Neuronal stem cell (in vitro differentiated cells): ENCODE measurements around the gene NXF2B.
"Not testable (repeated sequence)": the region's sequence is repeated elsewhere in the genome, so short reads cannot be mapped to it uniquely, and the experiment has no call there.

ENCODE experiments used
- DNase-seq: peaks from one replicate; pipeline ENCODE4 v3.0.0-alpha.2; 2013; ENCODE audit warnings: low spot score
- H2AFZ ChIP-seq: one replicate; pipeline ENCODE4 v1.6.1; 2013; ENCODE audit warnings: mild to moderate bottlenecking, low read length, inconsistent platforms
- H2AK5ac ChIP-seq: 2 replicates; pipeline ENCODE4 v1.6.1; 2013; ENCODE audit warnings: low read depth, mild to moderate bottlenecking, inconsistent platforms, low read length, moderate library complexity, mixed read lengths
- H2BK120ac ChIP-seq: 2 replicates; pipeline ENCODE4 v1.6.1; 2013; ENCODE audit warnings: low read depth, mild to moderate bottlenecking, inconsistent platforms, low read length, moderate library complexity, mixed read lengths
- H2BK12ac ChIP-seq: one replicate; pipeline ENCODE4 v1.6.1; 2013; ENCODE audit warnings: low read length, inconsistent platforms
- H2BK15ac ChIP-seq: 2 replicates; pipeline ENCODE4 v1.6.1; 2013; ENCODE audit warnings: mild to moderate bottlenecking, low read length, inconsistent platforms, mixed read lengths
- H2BK5ac ChIP-seq: one replicate; pipeline ENCODE4 v1.6.1; 2013; ENCODE audit warnings: inconsistent platforms, mild to moderate bottlenecking, low read length, moderate library complexity
- H3K14ac ChIP-seq: one replicate; pipeline ENCODE4 v1.6.1; 2013; ENCODE audit warnings: low read length, inconsistent platforms
- H3K18ac ChIP-seq: 2 replicates; pipeline ENCODE4 v1.6.1; 2013; ENCODE audit warnings: low read length, inconsistent platforms
- H3K23ac ChIP-seq: 2 replicates; pipeline ENCODE4 v1.6.1; 2013; ENCODE audit warnings: low read depth, mild to moderate bottlenecking, mixed read lengths, low read length, inconsistent platforms; ENCODE audit not compliant: poor library complexity
- H3K27ac ChIP-seq: replicated peaks from 3 replicates; pipeline ENCODE4 v1.5.1; 2013; ENCODE audit warnings: low read length, inconsistent platforms
- H3K27me3 ChIP-seq, 3 experiments: 2 replicates each; pipeline ENCODE4 v1.6.1; 2013; ENCODE audit warnings: low read length in 3 of 3, mild to moderate bottlenecking in 2 of 3, inconsistent platforms in 1 of 3, low read depth in 1 of 3, mixed read lengths in 1 of 3, moderate library complexity in 1 of 3; ENCODE audit not compliant: control insufficient read depth in 3 of 3, insufficient read depth in 3 of 3
- H3K36me3 ChIP-seq, 2 donors: replicated peaks in 1 of 2; 2 replicates each; pipeline ENCODE4 v1.6.1; 2013; ENCODE audit warnings: low read length in 2 of 2; ENCODE audit not compliant: control insufficient read depth in 2 of 2, insufficient read depth in 2 of 2
- H3K4ac ChIP-seq: 2 replicates; pipeline ENCODE4 v1.6.1; 2013; ENCODE audit warnings: inconsistent platforms, mild to moderate bottlenecking, low read length, moderate library complexity
- H3K4me1 ChIP-seq, 2 donors: 1 replicate in 1 of 2; 2 replicates in 1 of 2; pipeline ENCODE4 v1.6.1; 2013; ENCODE audit warnings: low read length in 2 of 2, low read depth in 1 of 2; ENCODE audit not compliant: control insufficient read depth in 2 of 2, insufficient read depth in 1 of 2
- H3K4me2 ChIP-seq: one replicate; pipeline ENCODE4 v1.6.1; 2013; ENCODE audit warnings: mild to moderate bottlenecking, low read length, inconsistent platforms; ENCODE audit not compliant: insufficient read depth, poor library complexity, severe bottlenecking
- H3K4me3 ChIP-seq, 2 donors: 2 replicates each; pipeline ENCODE4 v1.5.1; 2013; ENCODE audit warnings: low read length in 2 of 2, mild to moderate bottlenecking in 2 of 2, inconsistent platforms in 1 of 2, moderate library complexity in 1 of 2
- H3K79me1 ChIP-seq: one replicate; pipeline ENCODE4 v1.6.1; 2013; ENCODE audit warnings: low read depth, mild to moderate bottlenecking, inconsistent platforms, low read length, moderate library complexity
- H3K9ac ChIP-seq: one replicate; pipeline ENCODE4 v1.6.1; 2013; ENCODE audit warnings: mild to moderate bottlenecking, low read depth, low read length, inconsistent platforms; ENCODE audit not compliant: poor library complexity
- H3K9me3 ChIP-seq, 2 donors: replicated peaks in 1 of 2; 2 replicates each; pipeline versions ENCODE3 to v1.6.1; 2013; ENCODE audit warnings: low read length in 2 of 2, mild to moderate bottlenecking in 2 of 2, inconsistent platforms in 1 of 2, low read depth in 1 of 2, mixed read lengths in 1 of 2, moderate library complexity in 1 of 2; ENCODE audit not compliant: control insufficient read depth in 2 of 2, insufficient read depth in 1 of 2
- H4K8ac ChIP-seq: one replicate; pipeline ENCODE4 v1.6.1; 2013; ENCODE audit warnings: low read depth, mild to moderate bottlenecking, inconsistent platforms, low read length, moderate library complexity
- H4K91ac ChIP-seq: one replicate; pipeline ENCODE4 v1.6.1; 2013; ENCODE audit warnings: low read length, low read depth, mild to moderate bottlenecking, inconsistent platforms; ENCODE audit not compliant: poor library complexity
- WGBS, 2 donors: extraction: QIAGEN DNeasy Blood & Tissue Kit; methylation state at CpG; one replicate each; pipeline ENCODE4 v1.1.7; 2013; ENCODE audit warnings: missing lambda C conversion rate in 2 of 2, mixed read lengths in 1 of 2; ENCODE audit not compliant: insufficient read length in 2 of 2, insufficient replicate concordance in 1 of 2; ENCODE audit errors: extremely low coverage in 2 of 2; 5-methylcytosine and 5-hydroxymethylcytosine counted together

The NXF2B gene

DNA sequence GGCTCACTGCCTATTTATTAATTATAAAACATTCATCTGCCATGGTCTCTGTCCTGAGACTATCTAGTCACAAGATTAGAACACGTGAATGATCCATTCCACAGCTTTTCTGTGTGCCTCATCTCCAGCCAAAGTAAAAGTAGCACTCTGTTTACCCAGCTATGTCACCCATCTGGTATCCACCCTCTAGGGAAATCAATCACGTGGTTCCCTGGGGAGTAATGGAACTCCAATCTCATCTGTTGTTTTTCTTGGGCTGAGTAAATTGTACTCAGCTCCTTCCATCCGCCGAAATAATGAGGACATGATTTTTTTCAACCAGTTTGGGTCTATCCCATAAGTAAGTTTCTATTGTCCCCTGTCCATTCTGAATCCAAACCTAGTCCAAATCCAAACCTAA, 18.8 kb upstream of the NXF2B start:
- H3K18ac ChIP-seq, H2BK12ac ChIP-seq: not testable (repeated sequence)

DNA sequence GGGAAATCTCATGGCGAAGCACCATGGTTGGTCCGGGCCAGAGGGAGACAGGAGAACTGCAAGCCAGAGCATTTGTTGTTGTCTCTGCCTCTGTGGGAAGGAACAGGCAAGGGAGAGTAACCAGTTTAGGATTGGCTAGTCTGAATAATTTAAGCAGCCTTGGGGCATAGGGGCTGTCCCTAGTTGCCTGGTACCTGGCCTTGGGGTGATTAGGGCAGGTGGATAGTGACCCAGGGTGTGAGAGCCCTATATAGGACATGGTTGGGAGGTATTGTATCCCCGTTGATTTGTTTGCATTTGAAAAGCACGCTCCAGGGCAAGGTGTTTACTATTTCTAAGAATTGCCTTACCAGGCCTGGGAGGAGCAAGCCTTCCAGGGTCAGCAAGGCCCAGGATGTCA, 25.3 kb downstream of the NXF2B start:
- H3K4me3 ChIP-seq, DNase-seq, H3K4me2 ChIP-seq, H3K9ac ChIP-seq, H2AFZ ChIP-seq, H3K4me1 ChIP-seq, H3K27me3 ChIP-seq, H2AK5ac ChIP-seq, H4K8ac ChIP-seq, H3K27ac ChIP-seq, H2BK120ac ChIP-seq, H3K14ac ChIP-seq, H2BK12ac ChIP-seq, H3K79me1 ChIP-seq, H3K36me3 ChIP-seq, H2BK5ac ChIP-seq, H3K18ac ChIP-seq, H3K23ac ChIP-seq, H3K4ac ChIP-seq, H2BK15ac ChIP-seq, H4K91ac ChIP-seq, H3K9me3 ChIP-seq: not testable (repeated sequence)
- no CpG with 5 or more reads among the region's 4 CpGs for WGBS, 2 donors

More for the DNA sequence above, 18.8 kb upstream of the NXF2B start:
- H4K91ac ChIP-seq, H3K4me3 ChIP-seq, H3K4me2 ChIP-seq, H3K27me3 ChIP-seq, DNase-seq, H3K23ac ChIP-seq, H3K9me3 ChIP-seq, H3K27ac ChIP-seq, H3K4me1 ChIP-seq, H3K9ac ChIP-seq, H4K8ac ChIP-seq, H3K79me1 ChIP-seq, H3K14ac ChIP-seq, H2BK5ac ChIP-seq, H2BK120ac ChIP-seq, H3K36me3 ChIP-seq, H2AFZ ChIP-seq, H2BK15ac ChIP-seq, H3K4ac ChIP-seq, H2AK5ac ChIP-seq: not testable (repeated sequence)
- no CpG with 5 or more reads among the region's 4 CpGs for WGBS, 2 donors

DNA sequence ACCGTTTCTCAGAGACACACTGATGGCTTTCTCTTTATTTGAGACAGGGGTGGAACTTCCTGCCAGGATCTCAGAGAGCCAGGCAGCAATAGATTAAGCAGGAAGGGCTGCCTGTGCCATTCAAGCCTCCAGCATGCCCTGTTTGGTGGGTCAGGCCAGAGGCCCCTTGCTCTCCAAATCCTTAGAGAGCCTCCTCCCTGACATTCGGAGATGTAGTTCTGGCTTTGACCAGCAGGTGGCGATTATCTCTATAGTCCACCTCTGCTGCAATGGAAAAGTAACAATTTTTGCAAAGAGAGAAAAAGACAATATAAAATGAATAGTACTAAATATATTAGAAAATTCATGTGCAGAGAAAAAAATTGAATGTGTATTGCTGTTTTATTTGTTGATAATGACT, 93.9 kb downstream of the NXF2B start:
- no peak overlapping the region for H2AK5ac ChIP-seq
- no peak overlapping the region for H3K9ac ChIP-seq
- no peak overlapping the region for H4K8ac ChIP-seq
- no peak overlapping the region for H3K4ac ChIP-seq
- no peak overlapping the region for H3K18ac ChIP-seq
- H2BK5ac ChIP-seq, result no peak overlapping the region
- no peak overlapping the region for H2BK15ac ChIP-seq
- no peaks in the 10 kb centered on the region for H3K4me1 ChIP-seq
- no CpG with 5 or more reads among the region's 3 CpGs for WGBS, 2 donors
- H3K14ac ChIP-seq, result no peak overlapping the region
- H2BK120ac ChIP-seq, result no peak overlapping the region
- H3K9me3 ChIP-seq, result no peaks in the 10 kb centered on the region
- no peak overlapping the region for H3K4me3 ChIP-seq
- H4K91ac ChIP-seq, result no peak overlapping the region
- no peak overlapping the region for H3K23ac ChIP-seq
- DNase-seq, result peak; percentile 31
- no peak overlapping the region for H2AFZ ChIP-seq
- H3K27me3 ChIP-seq, result no peaks in the 10 kb centered on the region
- no peaks in the 10 kb centered on the region for H3K36me3 ChIP-seq
- no peaks in the 10 kb centered on the region for H3K79me1 ChIP-seq
- no peak overlapping the region for H2BK12ac ChIP-seq
- H3K4me2 ChIP-seq, result no peak overlapping the region
- H3K27ac ChIP-seq, result no peak overlapping the region

DNA sequence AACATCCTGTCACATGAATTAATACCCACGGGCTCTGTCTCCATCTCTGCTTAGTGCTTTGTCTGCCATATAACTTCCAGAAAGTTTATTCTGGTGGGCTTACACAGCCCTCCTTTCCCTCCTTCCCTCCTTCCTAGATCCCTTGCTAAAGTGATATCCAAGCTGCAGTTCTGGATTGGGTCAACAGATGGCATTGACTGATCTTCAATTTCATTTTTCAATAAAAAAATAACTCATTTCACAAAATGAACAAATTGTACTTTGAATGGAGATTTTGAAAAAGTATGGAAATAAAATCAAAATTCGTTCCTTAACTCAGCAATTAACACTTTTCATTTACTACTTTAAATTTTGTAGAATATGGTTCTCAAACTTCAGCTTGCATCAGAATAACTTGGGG, 97.9 kb downstream of the NXF2B start:
- Histone ChIP-seq H2AFZ (no peak overlapping the region), H2BK120ac (no peak overlapping the region), H3K9ac (no peak overlapping the region), H3K4me1 (no peaks in the 10 kb centered on the region), H2BK5ac (no peak overlapping the region), H3K79me1 (no peaks in the 10 kb centered on the region), H2AK5ac (no peak overlapping the region), H3K23ac (no peak overlapping the region), H3K4me3 (no peak overlapping the region), H4K91ac (no peak overlapping the region), H3K4ac (no peak overlapping the region), H2BK15ac (no peak overlapping the region), H4K8ac (no peak overlapping the region), H3K9me3 (no peaks in the 10 kb centered on the region), H3K27ac (no peak overlapping the region), H3K18ac (no peak overlapping the region), H2BK12ac (no peak overlapping the region), H3K14ac (no peak overlapping the region), H3K27me3 (no peaks in the 10 kb centered on the region), H3K4me2 (no peak overlapping the region), H3K36me3 (no peaks in the 10 kb centered on the region)
- DNase-seq, result no peak
- WGBS, 2 donors, result no CpG with 5 or more reads among the region's 2 CpGs
